22Rv1 (cell line): Measurements from ENCODE around the gene LARGE2.

Experiments used
- CTCF ChIP-seq: fragments of 450-650 bp; IDR thresholded peaks from 2 replicates; pipeline ENCODE4 v1.5.1; 2017; ENCODE audit warnings: mild to moderate bottlenecking
- ZFX ChIP-seq: fragments of 450-650 bp; IDR thresholded peaks from 2 replicates; pipeline ENCODE4 v1.6.1; 2017; ENCODE audit warnings: antibody characterized with exemption, borderline replicate concordance

GRCh38 chr11:45934580-45935318 is 12.3 kb downstream of the LARGE2 start:
- TF ChIP-seq CTCF = no peak
- no peak for TF ChIP-seq ZFX
